HTERT RPE-1 (cell line): Measurements from ENCODE around the gene MICB.
"Not testable (repeated sequence)": the region's sequence is repeated elsewhere in the genome, so short reads cannot be mapped to it uniquely, and the experiment has no call there.

Experiments used
- in situ Hi-C: fragments of 300-500 bp; cut with MboI; formaldehyde crosslinking; loops from 4 replicates; pipeline ENCODE4 v1.14.3; 2020; ENCODE audit warnings: low sequenced_read_pairs

The MICB gene

DNA sequence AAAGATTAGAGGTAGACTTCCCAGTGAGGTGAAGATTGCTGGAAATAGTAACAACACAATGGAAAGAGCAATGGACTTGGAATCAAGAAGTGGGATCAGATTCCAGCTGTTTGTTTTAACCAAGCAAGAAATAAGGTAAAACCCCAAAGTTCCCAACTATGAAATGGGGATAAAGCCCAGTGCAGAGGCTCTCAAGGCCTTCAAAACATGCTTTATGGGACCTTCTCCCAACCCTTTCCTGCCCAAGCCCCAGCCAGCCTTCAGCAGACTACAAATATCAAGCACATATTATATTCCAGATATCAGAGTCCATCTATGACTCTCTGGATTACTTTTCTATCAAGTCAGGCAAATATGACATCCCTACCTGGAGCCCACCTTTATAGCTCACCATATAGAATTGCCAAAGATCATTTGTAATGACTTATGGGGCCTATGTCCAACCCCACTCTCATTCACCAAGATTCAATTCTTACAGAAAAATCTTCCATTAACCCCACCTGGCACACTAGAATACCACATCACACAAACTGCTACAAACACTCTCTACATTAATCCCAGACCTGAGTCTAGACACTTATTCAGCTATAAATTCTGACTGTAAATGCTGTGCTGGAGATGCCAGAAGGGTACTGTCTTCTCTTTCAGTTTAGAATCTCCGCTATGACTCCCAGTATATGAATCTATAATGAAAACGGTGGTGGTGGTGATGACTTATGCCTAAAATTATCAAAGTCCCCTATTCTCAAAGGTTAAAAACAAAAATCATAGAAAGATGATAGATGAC, 37.8 kb downstream of the MICB start:
- in situ Hi-C loops = no loop called here

GRCh38 chr6:31538805-31539400, 41.0 kb downstream of the MICB start:
- in situ Hi-C loops = no loop called here

DNA sequence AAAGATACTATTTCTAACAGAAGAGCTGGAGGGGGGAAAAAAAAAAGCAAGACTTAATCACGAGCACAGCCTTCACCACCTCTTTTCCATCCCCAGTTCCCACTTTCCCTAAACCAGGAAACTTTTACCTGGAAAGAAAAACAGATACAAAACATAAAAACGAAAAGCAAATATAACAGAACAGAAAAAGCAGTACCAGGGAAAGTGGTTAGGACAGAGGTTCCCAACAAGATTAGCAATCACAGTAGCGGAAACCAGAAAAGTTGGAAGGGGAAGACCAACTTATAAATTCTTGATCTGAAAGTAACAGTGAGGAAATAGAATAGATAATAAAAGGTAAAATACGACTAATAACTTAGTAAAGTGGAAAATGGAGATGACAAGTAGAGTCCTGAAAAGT, 42.7 kb downstream of the MICB start:
- in situ Hi-C loops = no loop called here

DNA sequence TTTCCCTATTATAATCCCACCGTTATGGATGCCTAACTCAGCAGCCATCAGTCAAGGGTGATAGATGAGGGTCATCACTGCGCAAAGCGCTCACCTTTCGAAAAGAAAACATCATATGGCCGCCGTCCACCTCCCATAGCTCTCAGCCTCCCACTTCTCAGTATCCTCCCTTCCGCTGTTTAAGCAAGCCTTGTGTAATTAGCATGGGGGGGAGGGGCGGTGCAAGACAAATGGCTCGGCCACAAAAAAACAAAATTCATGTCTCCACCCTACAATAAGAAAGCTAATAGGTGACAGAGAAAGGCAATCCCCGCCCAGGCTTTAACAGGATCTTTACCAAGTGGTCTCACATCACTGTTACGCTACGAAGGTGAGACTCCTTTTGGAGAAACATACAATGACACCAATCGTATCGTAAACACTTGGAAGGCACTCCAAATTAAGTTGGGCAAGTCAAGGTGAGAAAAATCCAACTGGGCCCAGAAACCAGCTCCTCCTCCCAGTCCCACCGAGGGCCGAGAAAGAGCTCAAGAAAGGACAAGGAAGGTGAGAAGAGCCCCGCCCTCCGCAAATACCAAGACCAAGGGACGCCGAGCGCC, 43.2 kb downstream of the MICB start:
- in situ Hi-C loops = no loop called here

DNA sequence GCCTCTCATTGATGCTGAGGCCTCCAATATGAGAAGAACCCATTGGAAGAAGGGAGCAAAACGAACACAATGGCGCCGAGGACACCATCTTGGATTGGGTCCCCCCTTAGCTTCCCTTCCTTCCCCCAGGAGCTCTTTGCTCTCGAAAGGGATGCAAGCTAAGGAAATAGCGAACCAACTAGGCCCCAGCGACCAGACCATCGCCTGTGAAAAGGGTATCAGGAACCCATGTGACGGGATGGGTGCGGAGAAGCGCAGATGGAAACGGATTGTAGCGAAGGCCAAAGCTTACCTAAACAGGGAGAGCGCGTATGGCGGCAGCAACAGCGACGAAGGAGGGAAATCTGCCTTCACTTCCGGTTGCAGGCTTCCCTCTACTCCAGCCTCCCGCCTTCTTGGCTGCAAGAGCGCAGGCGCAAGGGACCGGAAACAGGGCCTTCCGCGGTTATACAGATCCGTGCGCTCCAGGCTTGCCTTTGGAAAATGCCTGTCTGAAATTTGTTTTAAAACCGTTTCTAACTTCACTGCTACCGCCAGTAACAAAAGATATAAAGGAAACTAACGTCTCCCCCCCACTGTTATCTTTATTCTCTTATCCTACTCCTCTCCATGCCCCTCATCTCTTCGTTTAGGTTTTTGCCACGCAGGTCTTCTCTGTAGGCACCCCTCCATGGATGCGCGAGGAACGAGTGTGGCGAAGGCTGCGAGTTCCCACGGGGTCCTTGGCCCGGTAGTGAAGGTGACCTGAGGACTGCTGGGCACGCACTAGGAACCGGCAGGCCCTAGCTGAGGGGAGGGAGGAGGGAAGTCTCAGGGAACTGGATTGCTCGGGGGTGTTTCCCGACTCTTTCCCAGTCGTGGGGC, 43.9 kb downstream of the MICB start, which contains the start of gene DDX39B:
TSS of gene DDX39B (minus strand) at position 346 of the 864 bp plus-strand sequence. CDS start 1,471 bp downstream, outside the sequence.
- in situ Hi-C loops = no loop called here

GRCh38 chr6:31543639-31544038, 45.7 kb downstream of the MICB start:
- in situ Hi-C loops = no loop called here

DNA sequence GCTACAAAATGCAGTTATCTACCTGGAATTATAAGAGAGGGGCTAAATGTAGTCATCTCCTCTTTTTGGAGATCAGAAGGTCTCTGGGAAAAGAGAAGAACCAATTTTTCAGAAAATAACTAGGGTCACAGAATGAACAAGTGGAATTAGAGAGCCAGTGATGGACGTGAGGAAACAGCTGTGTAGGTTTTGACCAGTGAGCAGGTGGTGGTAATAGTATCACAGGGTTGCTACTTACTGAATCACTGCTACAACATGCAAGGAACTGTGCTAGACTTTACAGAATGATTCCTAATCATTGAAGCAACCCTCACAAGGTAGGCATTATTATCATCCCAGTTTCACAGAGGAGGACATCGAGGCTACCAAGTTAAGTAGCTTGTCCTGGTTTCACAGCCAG, 46.7 kb downstream of the MICB start:
- in situ Hi-C loops = no loop called here

DNA sequence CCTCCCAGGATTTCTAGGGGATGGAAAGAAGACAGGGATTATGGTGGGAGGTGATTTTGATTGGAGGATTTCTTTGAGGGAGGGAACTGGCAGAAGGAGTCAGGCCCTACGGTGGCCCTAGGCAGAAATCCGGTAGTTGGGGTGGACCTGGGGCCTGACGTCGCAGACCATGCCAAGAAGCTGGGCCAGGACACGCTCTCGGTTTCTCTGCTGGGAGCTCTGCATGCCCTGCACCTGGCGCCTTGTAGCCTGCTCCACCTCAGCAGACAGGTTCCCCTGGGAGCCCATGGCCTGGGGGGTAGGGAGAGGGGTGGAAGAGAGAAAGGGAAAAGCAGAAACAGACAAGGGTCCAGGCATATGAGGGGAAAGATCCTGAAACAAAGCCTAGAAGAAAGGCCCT, 47.3 kb downstream of the MICB start:
- in situ Hi-C loops = no loop called here

- in situ Hi-C loops = no loop called here
Measured at GRCh38 chr6:31546339-31546957, 48.5 kb downstream of the MICB start, which contains the start of gene ATP6V1G2. TSS of gene ATP6V1G2 (minus strand) at chr6:31546608. CDS start at chr6:31546559, 49 bp downstream.

GRCh38 chr6:31546958-31547726, 49.2 kb downstream of the MICB start, which contains the start of gene NFKBIL1:
TSS of gene NFKBIL1 (plus strand) at chr6:31547608. CDS start at chr6:31547695, 87 bp downstream.
- in situ Hi-C loops = no loop called here

- in situ Hi-C loops = no loop called here
Measured at GRCh38 chr6:31547727-31548543, 50.0 kb downstream of the MICB start.

GRCh38 chr6:31548544-31548873, 50.6 kb downstream of the MICB start:
- in situ Hi-C loops = no loop called here

GRCh38 chr6:31551371-31551770, 53.4 kb downstream of the MICB start:
- in situ Hi-C loops = not testable (repeated sequence)

DNA sequence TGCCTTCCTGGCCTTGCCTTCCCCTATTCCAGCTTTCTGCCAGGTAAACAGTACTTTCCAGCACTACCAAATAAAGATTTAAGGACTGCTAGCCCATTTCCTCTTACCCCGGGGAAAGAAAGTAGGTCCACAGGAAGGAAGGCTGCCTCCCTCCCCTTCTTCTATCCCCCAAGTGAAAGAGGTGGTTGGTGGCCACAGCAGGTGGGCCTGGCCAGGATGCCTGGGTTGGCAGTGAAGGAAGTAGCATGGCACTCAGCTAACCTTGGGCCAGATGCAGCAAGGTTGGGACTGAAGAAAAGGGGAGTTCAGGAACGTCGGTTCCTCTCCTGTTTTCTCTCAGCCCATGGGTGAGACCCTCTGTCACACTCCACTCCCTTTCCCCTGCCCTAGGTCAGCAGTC, 58.4 kb downstream of the MICB start:
- in situ Hi-C loops = no loop called here

DNA sequence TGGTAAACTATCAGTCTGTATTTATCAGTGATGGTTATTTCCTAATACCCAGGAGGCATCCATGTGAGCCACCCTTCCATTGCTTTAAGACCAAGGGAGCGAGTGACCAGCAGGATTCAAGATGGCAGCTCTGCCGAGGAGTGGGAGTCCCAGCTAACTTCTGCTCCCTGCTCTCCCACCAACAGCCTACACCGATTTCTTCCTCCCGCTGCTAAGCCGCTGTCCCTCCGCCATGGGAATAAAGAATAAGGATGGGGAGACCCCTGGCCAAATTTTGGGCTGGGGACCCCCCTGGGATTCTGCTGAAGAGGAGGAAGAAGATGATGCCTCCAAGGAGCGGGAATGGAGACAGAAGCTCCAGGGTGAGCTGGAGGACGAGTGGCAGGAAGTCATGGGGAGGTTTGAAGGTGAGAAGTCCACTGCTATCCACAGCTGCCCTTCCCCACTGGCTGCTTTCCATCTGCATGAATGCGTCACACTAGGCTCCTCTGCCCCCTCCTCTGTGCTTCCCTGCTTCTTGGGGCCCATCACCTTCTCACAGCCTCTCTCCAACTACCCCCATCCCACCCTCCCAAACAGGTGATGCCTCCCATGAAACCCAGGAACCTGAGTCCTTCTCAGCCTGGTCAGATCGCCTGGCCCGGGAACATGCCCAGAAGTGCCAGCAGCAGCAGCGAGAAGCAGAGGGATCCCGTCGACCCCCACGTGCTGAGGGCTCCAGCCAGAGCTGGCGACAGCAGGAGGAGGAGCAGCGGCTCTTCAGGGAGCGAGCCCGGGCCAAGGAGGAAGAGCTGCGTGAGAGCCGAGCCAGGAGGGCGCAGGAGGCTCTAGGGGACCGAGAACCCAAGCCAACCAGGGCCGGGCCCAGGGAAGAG, 59.7 kb downstream of the MICB start:
- in situ Hi-C loops = no loop called here

- in situ Hi-C loops = no loop called here
Measured at GRCh38 chr6:31558318-31558625, 60.3 kb downstream of the MICB start.

- in situ Hi-C loops = no loop called here
Measured at GRCh38 chr6:31558631-31559500, 60.9 kb downstream of the MICB start.
